Measurements from ENCODE around the gene NEURL2. TPM values are rescaled to one million over a fixed set of nuclear protein-coding genes. Genes with fewer than 3 reads are reported as not detected.
"Not testable (repeated sequence)": the region's sequence is repeated elsewhere in the genome, so short reads cannot be mapped to it uniquely, and the experiment has no call there.

NEURL2 gene
- total RNA-seq, 1 donor from 2014 or later: 4.0 TPM

GRCh38 chr20:45902199-45902701 lies 11.2 kb upstream of the NEURL2 start:
- H3K4me3 ChIP-seq: no peak overlapping the region
- intact Hi-C loops (cut with DNase I): no loop called here
- H3K27ac ChIP-seq: no peak overlapping the region
- no peaks in the 10 kb centered on the region for H3K4me1 ChIP-seq
- peaks cover 19 to 22% of the 10 kb centered on the region in 2 donors for H3K36me3 ChIP-seq
- no peaks in the 10 kb centered on the region for H3K9me3 ChIP-seq
- H3K27me3 ChIP-seq: no peaks in the 10 kb centered on the region
- no peak for DNase-seq (ENCODE audit: low spot score in 2 of 2)
- no peak for TF ChIP-seq CTCF (IDR thresholded peaks at IDR 0.05)

- intact Hi-C loops (cut with DNase I); DNase-seq (ENCODE audit: low spot score in 2 of 2); H3K9me3 ChIP-seq; H3K4me3 ChIP-seq; H3K27me3 ChIP-seq; H3K27ac ChIP-seq; H3K4me1 ChIP-seq: not testable (repeated sequence)
- peaks cover 28 to 29% of the 10 kb centered on the region in 2 donors for H3K36me3 ChIP-seq
These were observed 10.3 kb upstream of the NEURL2 start for GRCh38 chr20:45901332-45901731.

GRCh38 chr20:45899046-45899835 lies 8.2 kb upstream of the NEURL2 start:
- H3K36me3 ChIP-seq: peaks cover 46 to 48% of the 10 kb centered on the region in 2 donors
- no peaks in the 10 kb centered on the region for H3K4me1 ChIP-seq
- intact Hi-C loops (cut with DNase I): no loop called here
- H3K9me3 ChIP-seq: no peaks in the 10 kb centered on the region
- no peak overlapping the region for H3K27ac ChIP-seq
- no peak overlapping the region for H3K4me3 ChIP-seq
- H3K27me3 ChIP-seq: no peaks in the 10 kb centered on the region
- no peak for TF ChIP-seq CTCF (IDR thresholded peaks at IDR 0.05)
- no peak for DNase-seq (ENCODE audit: low spot score in 2 of 2)

- H3K4me3 ChIP-seq: no peak overlapping the region
- H3K4me1 ChIP-seq: no peaks in the 10 kb centered on the region
- DNase-seq (ENCODE audit: low spot score in 2 of 2): no peak
- intact Hi-C loops (cut with DNase I): no loop called here
- peaks cover 49 to 54% of the 10 kb centered on the region in 2 donors for H3K36me3 ChIP-seq
- H3K27me3 ChIP-seq: no peaks in the 10 kb centered on the region
- no peak overlapping the region for H3K27ac ChIP-seq
- H3K9me3 ChIP-seq: no peaks in the 10 kb centered on the region
- no peak for TF ChIP-seq CTCF (IDR thresholded peaks at IDR 0.05)
These were observed 7.3 kb upstream of the NEURL2 start for GRCh38 chr20:45898285-45898684.

GRCh38 chr20:45897692-45898091 lies 6.7 kb upstream of the NEURL2 start:
- TF ChIP-seq CTCF (IDR thresholded peaks at IDR 0.05): no peak
- Histone ChIP-seq H3K4me1 (no peaks in the 10 kb centered on the region), H3K9me3 (no peaks in the 10 kb centered on the region), H3K27me3 (no peaks in the 10 kb centered on the region), H3K27ac (no peak overlapping the region), H3K4me3 (no peak overlapping the region), H3K36me3 (peaks cover 49 to 57% of the 10 kb centered on the region in 2 donors)
- no peak for DNase-seq (ENCODE audit: low spot score in 2 of 2)
- intact Hi-C loops (cut with DNase I): no loop called here

- H3K9me3 ChIP-seq: no peaks in the 10 kb centered on the region
- intact Hi-C loops (cut with DNase I): no loop called here
- H3K36me3 ChIP-seq: peaks cover 49 to 57% of the 10 kb centered on the region in 2 donors
- H3K4me3 ChIP-seq: no peak overlapping the region
- no peak for TF ChIP-seq CTCF (IDR thresholded peaks at IDR 0.05)
- no peak for DNase-seq (ENCODE audit: low spot score in 2 of 2)
- no peaks in the 10 kb centered on the region for H3K27me3 ChIP-seq
- peaks cover 0 to under 1% of the 10 kb centered on the region in 2 donors for H3K4me1 ChIP-seq
- H3K27ac ChIP-seq: no peak overlapping the region
These were observed 6.3 kb upstream of the NEURL2 start for GRCh38 chr20:45897289-45897688.
